GM19463 (cell line): ENCODE results near the gene KLKB1.
A peak's percentile ranks its signal among the peaks of the same experiment; 100 is the strongest.

Source experiments
- ATAC-seq: cut with Tn5 transposase; IDR thresholded peaks from one replicate; pipeline ENCODE4 v1.9.1; 2021; ENCODE audit warnings: mild to moderate bottlenecking, moderate library complexity; ENCODE audit not compliant: unreplicated experiment

The KLKB1 gene

GRCh38 chr4:186227221-186227620 is at the start of gene KLKB1:
KLKB1 (plus strand) TSS chr4:186227507; CDS start chr4:186228196, 689 bp downstream.
- no peak for ATAC-seq

GRCh38 chr4:186188107-186188506 is 39.2 kb upstream of the KLKB1 start:
- no peak for ATAC-seq

GRCh38 chr4:186189656-186190055 is 37.7 kb upstream of the KLKB1 start:
- no peak for ATAC-seq

GRCh38 chr4:186190581-186191199 is 36.6 kb upstream of the KLKB1 start:
- peak; percentile 26 for ATAC-seq

GRCh38 chr4:186191200-186192065 is 35.9 kb upstream of the KLKB1 start, which contains the start of gene CYP4V2:
CYP4V2 (plus strand) TSS chr4:186191567; CDS start chr4:186191824, 257 bp downstream.
- peak; percentile 77 for ATAC-seq

- ATAC-seq: no peak
Observed at GRCh38 chr4:186192066-186192612, 35.2 kb upstream of the KLKB1 start.

GRCh38 chr4:186193851-186194250 is 33.5 kb upstream of the KLKB1 start:
- no peak for ATAC-seq

GRCh38 chr4:186196063-186196462 is 31.2 kb upstream of the KLKB1 start:
- no peak for ATAC-seq

GRCh38 chr4:186200516-186200915 is 26.8 kb upstream of the KLKB1 start:
- no peak for ATAC-seq

GRCh38 chr4:186201010-186201409 is 26.3 kb upstream of the KLKB1 start:
- ATAC-seq: no peak

- ATAC-seq: peak; percentile 81
Observed at GRCh38 chr4:186201535-186202230, 25.6 kb upstream of the KLKB1 start.

GRCh38 chr4:186202490-186203140 is 24.7 kb upstream of the KLKB1 start:
- no peak for ATAC-seq

- ATAC-seq: no peak
Observed at GRCh38 chr4:186203406-186203805, 23.9 kb upstream of the KLKB1 start.

- ATAC-seq: no peak
Observed at GRCh38 chr4:186204103-186204559, 23.2 kb upstream of the KLKB1 start.

GRCh38 chr4:186204686-186205085 is 22.6 kb upstream of the KLKB1 start:
- ATAC-seq: no peak

GRCh38 chr4:186205156-186205555 is 22.2 kb upstream of the KLKB1 start:
- no peak for ATAC-seq

GRCh38 chr4:186216465-186217024 is 10.8 kb upstream of the KLKB1 start:
- ATAC-seq: no peak

- no peak for ATAC-seq
Observed at GRCh38 chr4:186217733-186218293, 9.5 kb upstream of the KLKB1 start.

- no peak for ATAC-seq
Observed at GRCh38 chr4:186221624-186222023, 5.7 kb upstream of the KLKB1 start.

- ATAC-seq: no peak
Observed at GRCh38 chr4:186225848-186226247, 1.5 kb upstream of the KLKB1 start.
